ENCODE measurements around the gene POPDC2.

DNA sequence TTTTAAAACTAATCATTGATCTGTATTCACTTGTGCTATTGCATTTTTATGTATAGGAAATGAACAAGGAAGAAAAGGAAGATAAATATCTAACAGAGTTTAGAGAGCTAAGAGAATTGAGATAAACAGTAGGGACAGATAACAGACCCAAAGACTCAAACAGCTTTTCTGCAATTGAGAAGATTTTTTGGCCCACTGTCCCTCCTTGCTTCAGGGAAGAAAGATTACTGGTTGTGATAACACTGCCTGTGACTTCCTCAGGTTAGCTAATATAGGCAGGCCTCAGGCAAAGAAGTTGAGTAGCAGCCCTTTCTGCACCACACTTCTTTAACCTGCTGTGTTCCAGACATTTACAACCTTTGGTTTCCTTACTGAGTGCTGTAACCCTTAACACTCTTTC, 19.5 kb upstream of the POPDC2 start:
- TF ChIP-seq, protein P1, sequence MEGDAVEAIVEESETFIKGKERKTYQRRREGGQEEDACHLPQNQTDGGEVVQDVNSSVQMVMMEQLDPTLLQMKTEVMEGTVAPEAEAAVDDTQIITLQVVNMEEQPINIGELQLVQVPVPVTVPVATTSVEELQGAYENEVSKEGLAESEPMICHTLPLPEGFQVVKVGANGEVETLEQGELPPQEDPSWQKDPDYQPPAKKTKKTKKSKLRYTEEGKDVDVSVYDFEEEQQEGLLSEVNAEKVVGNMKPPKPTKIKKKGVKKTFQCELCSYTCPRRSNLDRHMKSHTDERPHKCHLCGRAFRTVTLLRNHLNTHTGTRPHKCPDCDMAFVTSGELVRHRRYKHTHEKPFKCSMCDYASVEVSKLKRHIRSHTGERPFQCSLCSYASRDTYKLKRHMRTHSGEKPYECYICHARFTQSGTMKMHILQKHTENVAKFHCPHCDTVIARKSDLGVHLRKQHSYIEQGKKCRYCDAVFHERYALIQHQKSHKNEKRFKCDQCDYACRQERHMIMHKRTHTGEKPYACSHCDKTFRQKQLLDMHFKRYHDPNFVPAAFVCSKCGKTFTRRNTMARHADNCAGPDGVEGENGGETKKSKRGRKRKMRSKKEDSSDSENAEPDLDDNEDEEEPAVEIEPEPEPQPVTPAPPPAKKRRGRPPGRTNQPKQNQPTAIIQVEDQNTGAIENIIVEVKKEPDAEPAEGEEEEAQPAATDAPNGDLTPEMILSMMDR (IDR thresholded peaks at IDR 0.05), result no peak
- TF ChIP-seq POLR2A (IDR thresholded peaks at IDR 0.05), result no peak
